Breast epithelium (tissue), 4 donors: ENCODE results near the gene CACNA1B. TPM values are rescaled to one million over a fixed set of nuclear protein-coding genes. Genes with fewer than 3 reads are reported as not detected.
A peak's percentile ranks its signal among the peaks of the same experiment; 100 is the strongest.

Experiments
- DNase-seq, 2 donors: peaks; one replicate each; pipeline ENCODE4 v3.0.0-alpha.2; 2019; ENCODE audit warnings: low spot score in 2 of 2
- H3K27ac ChIP-seq, 2 donors: fragments of 200-600 bp; sonication (generic) in 1 of 2; one replicate each; pipeline ENCODE4 v1.5.1; 2016 to 2019; ENCODE audit warnings: mild to moderate bottlenecking in 1 of 2
- H3K27me3 ChIP-seq, 2 donors: fragments of 200-600 bp; sonication (generic) in 1 of 2; one replicate each; pipeline versions ENCODE4 v1.5.1 to v1.6.0; 2017 to 2019; ENCODE audit warnings: control low read depth in 1 of 2, mild to moderate bottlenecking in 1 of 2
- H3K36me3 ChIP-seq: fragments of 200-600 bp; one replicate; pipeline ENCODE4 v1.5.1; 2019
- H3K4me1 ChIP-seq, 2 donors: fragments of 200-600 bp; sonication (generic); one replicate each; pipeline ENCODE4 v1.5.1; 2016 to 2019; ENCODE audit warnings: control low read depth in 1 of 2
- H3K4me3 ChIP-seq, 3 donors: fragments of 200-600 bp; sonication (generic); 1 replicate in 2 of 3; 2 replicates in 1 of 3; pipeline ENCODE4 v1.5.1; 2016 to 2019; ENCODE audit warnings: mild to moderate bottlenecking in 3 of 3, moderate library complexity in 2 of 3
- H3K9me3 ChIP-seq, 2 donors: fragments of 200-600 bp; sonication (generic) in 1 of 2; one replicate each; pipeline ENCODE4 v1.5.1; 2016 to 2019; ENCODE audit warnings: control low read depth in 1 of 2
- POLR2A ChIP-seq: fragments of 450-650 bp; IDR thresholded peaks from one replicate; pipeline ENCODE4 v1.6.1; 2016; ENCODE audit warnings: antibody characterized with exemption, mild to moderate bottlenecking, moderate library complexity
- POLR2AphosphoS5 ChIP-seq, 3 donors: sonication (generic); formaldehyde crosslinking; IDR thresholded peaks; one replicate each; pipeline ENCODE4 v1.6.1; 2017; ENCODE audit warnings: antibody characterized with exemption in 3 of 3
- intact Hi-C: fragments of 100-400 bp; cut with DNase I; formaldehyde crosslinking; loops from one replicate; pipeline ENCODE4 v1.15.1; 2023; ENCODE audit warnings: low total_unique reads
- total RNA-seq, 3 donors: library from RNA; depleted of rRNA; stranded (reverse); fragments of >200 nt; gene quantifications; one replicate each; pipeline ENCODE4 v1.1.0, GENCODE V29; 2016
- TF ChIP-seq, protein P1 (sequence below), 3 donors: fragments of 450-650 bp; IDR thresholded peaks; one replicate each; pipeline ENCODE4 v1.5.1; 2016 to 2017; ENCODE audit warnings: antibody characterized with exemption in 3 of 3, mild to moderate bottlenecking in 3 of 3, moderate library complexity in 3 of 3

Gene CACNA1B
- total RNA-seq, 3 donors from 2014 or later = under 0.01 TPM; not detected in 2

GRCh38 chr9:138021251-138022056 lies 143.9 kb downstream of the CACNA1B start:
- Histone ChIP-seq H3K27ac (no peak overlapping the region), H3K9me3 (no peaks in the 10 kb centered on the region), H3K36me3 (no peaks in the 10 kb centered on the region), H3K4me3 (no peak overlapping the region), H3K27me3 (peaks cover 0 to 45% of the 10 kb centered on the region in 2 donors), H3K4me1 (peaks cover 0 to 4% of the 10 kb centered on the region in 2 donors)
- DNase-seq = peak in 1 of 2 donors; percentile 10
- no peak for TF ChIP-seq POLR2A
- TF ChIP-seq, protein P1, sequence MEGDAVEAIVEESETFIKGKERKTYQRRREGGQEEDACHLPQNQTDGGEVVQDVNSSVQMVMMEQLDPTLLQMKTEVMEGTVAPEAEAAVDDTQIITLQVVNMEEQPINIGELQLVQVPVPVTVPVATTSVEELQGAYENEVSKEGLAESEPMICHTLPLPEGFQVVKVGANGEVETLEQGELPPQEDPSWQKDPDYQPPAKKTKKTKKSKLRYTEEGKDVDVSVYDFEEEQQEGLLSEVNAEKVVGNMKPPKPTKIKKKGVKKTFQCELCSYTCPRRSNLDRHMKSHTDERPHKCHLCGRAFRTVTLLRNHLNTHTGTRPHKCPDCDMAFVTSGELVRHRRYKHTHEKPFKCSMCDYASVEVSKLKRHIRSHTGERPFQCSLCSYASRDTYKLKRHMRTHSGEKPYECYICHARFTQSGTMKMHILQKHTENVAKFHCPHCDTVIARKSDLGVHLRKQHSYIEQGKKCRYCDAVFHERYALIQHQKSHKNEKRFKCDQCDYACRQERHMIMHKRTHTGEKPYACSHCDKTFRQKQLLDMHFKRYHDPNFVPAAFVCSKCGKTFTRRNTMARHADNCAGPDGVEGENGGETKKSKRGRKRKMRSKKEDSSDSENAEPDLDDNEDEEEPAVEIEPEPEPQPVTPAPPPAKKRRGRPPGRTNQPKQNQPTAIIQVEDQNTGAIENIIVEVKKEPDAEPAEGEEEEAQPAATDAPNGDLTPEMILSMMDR (IDR thresholded peaks at IDR 0.05) = no peak
- TF ChIP-seq POLR2AphosphoS5 (IDR thresholded peaks at IDR 0.05) = no peak
- intact Hi-C loops = no loop called here

GRCh38 chr9:138022121-138022741 lies 144.6 kb downstream of the CACNA1B start:
- peaks cover 0 to 4% of the 10 kb centered on the region in 2 donors for H3K4me1 ChIP-seq
- DNase-seq = peak in 1 of 2 donors; percentile 15
- peak overlapping the region in 2 of 3 donors; percentile 21 to 42 for H3K4me3 ChIP-seq
- H3K36me3 ChIP-seq = no peaks in the 10 kb centered on the region
- H3K27me3 ChIP-seq = peaks cover 0 to 43% of the 10 kb centered on the region in 2 donors
- H3K9me3 ChIP-seq = no peaks in the 10 kb centered on the region
- H3K27ac ChIP-seq = no peak overlapping the region
- intact Hi-C loops = no loop called here
- TF ChIP-seq POLR2A (no peak), POLR2AphosphoS5 (IDR thresholded peaks at IDR 0.05) (no peak)
- TF ChIP-seq, protein P1 (IDR thresholded peaks at IDR 0.05) = no peak

DNA sequence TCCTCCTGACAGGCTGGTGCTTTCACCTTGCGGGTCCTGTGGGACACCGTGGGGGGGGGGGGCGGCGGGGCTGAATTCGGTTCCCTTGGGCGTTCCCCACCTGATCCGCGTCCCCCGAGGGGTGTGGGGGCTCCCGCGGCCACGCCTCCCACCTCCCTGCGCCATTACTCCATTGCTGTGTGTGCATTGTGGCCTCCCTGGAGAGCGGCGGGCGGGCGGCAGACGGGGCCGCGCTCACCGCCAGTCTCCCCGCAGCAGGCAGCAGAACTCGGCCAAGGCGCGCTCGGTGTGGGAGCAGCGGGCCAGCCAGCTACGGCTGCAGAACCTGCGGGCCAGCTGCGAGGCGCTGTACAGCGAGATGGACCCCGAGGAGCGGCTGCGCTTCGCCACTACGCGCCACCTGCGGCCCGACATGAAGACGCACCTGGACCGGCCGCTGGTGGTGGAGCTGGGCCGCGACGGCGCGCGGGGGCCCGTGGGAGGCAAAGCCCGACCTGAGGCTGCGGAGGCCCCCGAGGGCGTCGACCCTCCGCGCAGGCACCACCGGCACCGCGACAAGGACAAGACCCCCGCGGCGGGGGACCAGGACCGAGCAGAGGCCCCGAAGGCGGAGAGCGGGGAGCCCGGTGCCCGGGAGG lies 145.3 kb downstream of the CACNA1B start:
- TF ChIP-seq, protein P1 (IDR thresholded peaks at IDR 0.05) = no peak
- no peak for TF ChIP-seq POLR2A
- no peak overlapping the region for H3K27ac ChIP-seq
- H3K4me1 ChIP-seq = peaks cover 0 to 4% of the 10 kb centered on the region in 2 donors
- peaks cover 0 to 39% of the 10 kb centered on the region in 2 donors for H3K27me3 ChIP-seq
- H3K9me3 ChIP-seq = no peaks in the 10 kb centered on the region
- intact Hi-C loops = no loop called here
- H3K36me3 ChIP-seq = no peaks in the 10 kb centered on the region
- DNase-seq = peak; percentile 9 to 19
- H3K4me3 ChIP-seq = peak overlapping the region in 2 of 3 donors; percentile 21 to 42

DNA sequence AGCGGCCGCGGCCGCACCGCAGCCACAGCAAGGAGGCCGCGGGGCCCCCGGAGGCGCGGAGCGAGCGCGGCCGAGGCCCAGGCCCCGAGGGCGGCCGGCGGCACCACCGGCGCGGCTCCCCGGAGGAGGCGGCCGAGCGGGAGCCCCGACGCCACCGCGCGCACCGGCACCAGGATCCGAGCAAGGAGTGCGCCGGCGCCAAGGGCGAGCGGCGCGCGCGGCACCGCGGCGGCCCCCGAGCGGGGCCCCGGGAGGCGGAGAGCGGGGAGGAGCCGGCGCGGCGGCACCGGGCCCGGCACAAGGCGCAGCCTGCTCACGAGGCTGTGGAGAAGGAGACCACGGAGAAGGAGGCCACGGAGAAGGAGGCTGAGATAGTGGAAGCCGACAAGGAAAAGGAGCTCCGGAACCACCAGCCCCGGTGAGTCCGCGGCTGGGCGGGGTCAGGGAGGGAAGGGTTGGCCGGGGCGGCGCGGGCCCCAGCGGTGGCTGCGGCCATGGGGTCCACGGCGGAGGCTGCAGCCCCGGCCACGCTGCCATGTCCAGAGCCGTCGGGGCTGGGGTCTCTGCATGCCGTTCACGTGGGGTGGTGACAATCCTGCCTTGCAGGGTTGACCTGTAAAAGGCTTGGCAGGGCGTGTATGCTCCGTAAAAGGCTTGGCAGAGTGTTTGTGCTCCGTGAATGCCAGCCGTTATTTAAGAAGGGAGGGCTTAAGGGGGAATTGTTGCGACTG lies 146.0 kb downstream of the CACNA1B start:
- no peak overlapping the region for H3K27ac ChIP-seq
- H3K9me3 ChIP-seq = no peaks in the 10 kb centered on the region
- H3K27me3 ChIP-seq = peaks cover 0 to 39% of the 10 kb centered on the region in 2 donors
- H3K4me1 ChIP-seq = peaks cover 0 to 4% of the 10 kb centered on the region in 2 donors
- H3K4me3 ChIP-seq = peak overlapping the region in 2 of 3 donors; percentile 21 to 42
- H3K36me3 ChIP-seq = no peaks in the 10 kb centered on the region
- intact Hi-C loops = no loop called here
- peak; percentile 9 to 41 for DNase-seq
- TF ChIP-seq POLR2AphosphoS5 (IDR thresholded peaks at IDR 0.05) (no peak), POLR2A (no peak)
- TF ChIP-seq, protein P1 (IDR thresholded peaks at IDR 0.05) = no peak
